ENCODE results near the gene RAD51B.

RAD51B gene

DNA sequence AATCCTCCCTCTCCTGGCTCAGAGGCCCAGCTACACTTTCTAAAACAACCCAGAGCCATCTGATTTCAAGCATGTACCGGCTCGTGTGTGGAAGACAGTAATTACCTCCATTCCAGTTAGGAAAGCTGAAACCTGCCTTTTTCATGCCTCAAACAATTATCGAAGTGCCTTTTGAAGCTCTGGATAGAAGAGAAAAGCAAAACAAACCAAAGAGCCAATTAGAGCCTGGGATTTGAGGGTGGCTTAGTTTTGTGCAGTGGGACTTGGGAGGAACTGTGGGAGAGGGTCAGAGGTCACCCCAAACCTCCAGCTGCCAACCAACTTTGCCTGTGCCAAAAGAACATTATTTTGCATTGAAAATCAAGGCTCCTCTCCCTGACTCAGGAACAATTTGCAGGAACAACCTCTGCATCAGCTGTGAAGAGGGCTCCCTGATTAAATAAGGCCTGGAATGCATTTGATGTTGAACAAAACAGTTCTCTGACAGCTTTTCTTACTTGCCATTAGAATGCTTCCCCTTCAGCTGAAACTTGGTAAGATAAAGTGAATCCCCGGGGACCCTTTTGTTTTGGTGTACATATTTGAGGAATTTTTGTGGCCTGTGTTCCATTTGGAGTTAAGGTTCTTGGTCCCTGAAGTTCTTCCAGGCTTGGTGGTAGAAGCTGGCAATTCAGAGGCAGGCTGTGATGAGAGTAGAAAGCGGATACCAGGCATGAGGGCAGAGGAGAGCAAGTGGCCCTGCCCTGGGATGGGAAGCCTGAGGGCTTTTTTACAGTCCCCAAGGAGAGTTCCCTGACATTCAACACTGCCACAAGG is 703.1 kb downstream of the RAD51B start:
- no peak for DNase-seq

DNA sequence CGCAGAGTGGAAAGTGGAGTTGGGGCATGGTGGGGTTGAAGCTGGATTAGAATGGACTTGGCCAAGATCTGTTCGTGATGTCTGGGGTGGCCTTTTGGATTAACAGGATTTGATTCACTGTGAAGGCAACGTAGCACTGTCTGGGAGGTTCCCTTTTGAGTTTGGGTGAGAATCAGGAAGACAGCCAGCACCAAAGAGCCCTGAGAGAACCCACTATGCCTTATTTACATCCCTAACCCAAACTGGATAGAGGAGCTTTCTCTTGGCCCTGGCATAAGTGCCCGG is 703.7 kb downstream of the RAD51B start:
- no peak for DNase-seq

DNA sequence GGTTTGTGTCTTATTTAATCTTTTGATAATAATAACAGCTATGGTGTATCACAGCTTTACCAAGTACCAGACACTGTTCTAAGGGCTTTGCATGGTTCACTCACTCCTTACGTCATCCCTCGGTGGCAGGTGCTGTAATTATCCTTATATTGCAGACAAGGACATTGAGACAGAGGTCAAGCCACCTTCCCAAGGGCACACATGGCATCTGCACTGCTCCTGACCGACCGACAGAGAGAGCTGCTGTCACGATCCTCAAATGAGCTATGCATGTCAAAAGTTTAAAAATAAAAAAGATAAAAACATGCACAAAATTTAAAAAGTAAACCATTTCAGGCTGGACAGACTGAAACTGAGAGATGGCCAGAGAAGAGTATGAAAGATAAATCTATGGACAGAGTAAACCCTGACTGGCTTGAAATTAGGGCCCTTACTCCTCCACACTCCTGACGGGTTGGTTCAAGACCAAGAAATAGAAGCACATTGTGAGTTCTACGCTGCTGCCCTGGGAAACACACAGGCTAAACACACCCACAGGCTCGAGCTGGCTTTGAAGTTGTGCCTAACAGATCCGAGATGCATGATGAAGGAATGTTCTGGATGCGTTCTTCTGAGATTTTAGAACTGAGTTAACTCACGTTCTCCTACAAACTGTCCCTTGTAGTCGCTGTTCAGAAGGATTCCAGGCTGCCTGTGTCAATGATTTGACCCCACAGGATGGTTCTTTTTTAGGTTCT is 704.6 kb downstream of the RAD51B start:
- no peak for DNase-seq

DNA sequence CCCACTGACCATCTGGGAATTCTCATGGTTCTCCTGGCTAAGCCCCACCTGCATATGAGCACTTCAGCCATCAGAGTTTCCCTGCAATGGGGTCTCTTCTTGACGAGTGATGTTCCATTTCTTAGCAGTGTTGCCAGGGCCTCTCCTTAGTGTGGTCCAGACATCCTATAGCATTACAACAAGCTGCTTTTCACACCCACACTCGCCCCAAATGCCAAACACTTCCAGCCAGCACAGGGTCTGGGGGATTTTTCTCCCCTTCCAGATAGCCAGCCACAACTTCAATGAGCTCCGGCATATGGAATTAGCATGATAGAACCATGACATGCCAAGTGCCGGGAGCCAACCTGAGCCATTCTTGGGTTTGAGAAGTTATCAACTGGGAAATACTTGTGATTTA is 705.9 kb downstream of the RAD51B start:
- no peak for DNase-seq

DNA sequence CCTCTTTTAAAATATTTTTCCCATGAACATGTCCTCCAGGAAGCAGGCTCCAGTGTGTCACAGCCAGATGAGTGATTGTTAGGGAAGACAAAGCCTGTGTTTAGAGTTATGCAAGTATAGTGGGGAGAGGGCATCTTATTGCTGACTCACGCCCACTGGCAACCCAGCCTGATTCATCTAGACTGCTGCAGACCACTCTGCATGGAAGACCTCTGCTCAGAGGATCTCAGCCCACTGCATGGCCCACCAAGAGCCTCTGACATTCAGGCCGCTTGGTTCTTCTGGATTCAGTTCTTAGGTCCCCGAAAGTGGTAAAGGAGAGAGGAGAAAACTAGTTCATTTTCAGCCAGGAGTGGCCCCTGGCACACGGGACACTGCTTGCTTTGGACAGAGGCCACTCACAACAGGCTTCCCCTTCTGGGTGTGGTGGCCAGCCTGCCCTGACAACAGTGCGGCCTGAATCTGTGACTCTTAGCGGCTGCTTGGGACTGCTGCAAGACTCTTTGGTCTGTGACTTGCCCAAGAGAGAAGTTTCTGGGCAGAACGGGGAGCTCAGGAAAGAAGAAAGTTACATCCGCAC is 707.0 kb downstream of the RAD51B start:
- no peak for DNase-seq

DNA sequence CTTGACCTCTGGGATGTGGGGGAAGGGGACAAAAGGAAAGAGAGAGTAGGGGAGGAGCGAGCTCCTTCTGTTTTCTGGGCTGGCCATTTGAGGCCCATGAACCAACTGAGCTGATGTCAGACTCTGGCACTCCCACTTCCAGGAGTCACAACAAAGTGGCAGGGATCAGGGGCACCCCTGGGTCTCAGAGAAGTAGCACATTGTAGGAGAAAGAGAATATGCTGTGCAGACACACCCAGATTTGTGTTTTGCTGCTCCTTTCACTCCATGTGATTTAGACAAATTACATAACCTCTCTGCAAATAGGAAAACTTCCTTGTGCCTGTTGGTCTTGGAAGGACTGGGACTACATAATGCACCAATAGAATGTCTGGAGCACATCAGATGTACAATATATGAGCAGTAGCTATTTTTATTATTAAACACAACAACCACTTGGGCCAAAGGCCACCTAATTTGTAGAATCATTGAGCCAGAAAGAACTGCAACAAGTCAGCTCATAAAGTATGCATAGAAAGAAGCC is 707.8 kb downstream of the RAD51B start:
- DNase-seq, result no peak

DNA sequence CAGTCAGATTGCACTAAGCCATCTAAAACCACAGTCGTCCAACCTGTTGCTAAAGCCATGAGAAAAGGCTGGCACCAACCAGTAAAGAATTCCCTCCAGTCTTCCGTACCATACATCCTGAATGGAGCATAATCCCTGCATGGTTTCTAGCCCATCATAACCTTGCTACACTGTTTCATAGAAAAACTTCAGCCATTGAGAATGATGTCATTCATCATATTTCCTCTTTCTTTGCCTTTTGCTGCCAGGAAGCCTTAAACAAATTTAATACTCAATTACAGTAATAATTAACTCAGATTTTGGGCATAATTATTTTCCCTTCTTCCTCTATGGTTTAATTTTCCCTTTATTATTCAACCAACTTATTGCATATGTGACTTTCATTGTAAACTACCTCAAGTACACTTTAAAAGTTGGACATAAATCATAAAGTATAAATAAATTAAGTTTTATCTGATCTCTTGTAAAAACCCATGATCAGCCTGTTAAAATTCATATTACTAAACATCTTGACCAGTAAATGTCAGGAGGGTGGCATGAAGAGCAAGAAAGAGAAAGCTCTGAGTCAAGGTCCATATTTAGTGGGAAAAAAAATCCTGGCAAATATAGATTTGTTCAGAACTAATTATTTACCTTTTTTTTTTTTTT is 708.6 kb downstream of the RAD51B start:
- no peak for DNase-seq

DNA sequence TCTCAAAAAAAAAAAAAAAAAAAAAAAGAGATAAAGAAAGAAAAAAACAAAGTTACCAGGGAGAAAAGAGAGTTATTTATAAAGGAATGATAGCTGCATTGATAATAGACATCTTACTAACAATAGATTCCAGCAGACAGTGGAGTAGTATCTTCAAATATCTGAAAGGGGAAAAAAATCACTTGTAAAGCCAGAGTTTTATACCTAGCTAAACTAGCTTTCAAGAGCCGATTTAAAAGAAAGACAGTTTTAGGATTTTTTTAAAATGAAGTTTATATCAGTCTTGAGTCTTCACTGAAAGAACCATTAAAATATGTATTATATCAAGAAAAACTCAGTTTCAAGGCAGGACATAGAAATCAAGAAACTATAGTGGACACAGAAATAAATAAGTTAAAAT is 710.9 kb downstream of the RAD51B start:
- no peak for DNase-seq

DNA sequence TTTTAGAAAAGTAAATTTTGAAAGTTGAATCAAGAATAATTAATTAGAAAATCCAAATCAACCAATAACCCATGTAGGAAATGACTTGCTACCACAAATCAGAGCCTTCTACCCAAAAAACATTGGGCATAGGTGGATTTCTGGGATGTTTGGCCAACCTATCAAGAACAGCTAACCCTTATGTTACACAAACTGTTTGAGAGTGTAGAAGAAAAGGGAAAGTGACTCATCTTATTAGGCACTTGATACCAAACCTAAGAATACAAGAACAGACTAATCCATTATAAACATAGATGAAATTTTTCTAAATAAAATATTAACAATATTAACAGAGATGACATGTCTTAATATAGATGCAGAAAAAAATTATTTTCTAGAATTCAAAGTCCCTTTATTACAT is 712.9 kb downstream of the RAD51B start:
- DNase-seq, result no peak

DNA sequence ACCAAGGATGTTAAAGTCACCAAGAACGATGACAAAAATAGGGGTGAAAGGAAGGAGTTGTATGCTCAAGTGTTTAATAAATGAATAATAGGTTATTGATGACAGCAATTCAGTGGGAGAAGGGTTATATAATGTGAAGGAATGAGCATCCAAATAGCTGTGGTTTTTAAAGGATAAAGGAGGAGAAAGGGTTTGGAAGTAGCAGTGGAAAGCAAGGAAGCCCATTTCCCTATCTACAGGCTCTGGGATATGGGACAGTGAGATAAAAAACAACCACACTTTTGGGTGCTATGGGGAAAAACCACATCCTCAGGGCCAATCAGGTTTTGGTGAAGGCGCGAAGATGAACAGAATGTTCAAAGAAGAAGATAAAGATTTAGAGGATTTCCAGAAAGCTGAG is 714.7 kb downstream of the RAD51B start:
- no peak for DNase-seq

DNA sequence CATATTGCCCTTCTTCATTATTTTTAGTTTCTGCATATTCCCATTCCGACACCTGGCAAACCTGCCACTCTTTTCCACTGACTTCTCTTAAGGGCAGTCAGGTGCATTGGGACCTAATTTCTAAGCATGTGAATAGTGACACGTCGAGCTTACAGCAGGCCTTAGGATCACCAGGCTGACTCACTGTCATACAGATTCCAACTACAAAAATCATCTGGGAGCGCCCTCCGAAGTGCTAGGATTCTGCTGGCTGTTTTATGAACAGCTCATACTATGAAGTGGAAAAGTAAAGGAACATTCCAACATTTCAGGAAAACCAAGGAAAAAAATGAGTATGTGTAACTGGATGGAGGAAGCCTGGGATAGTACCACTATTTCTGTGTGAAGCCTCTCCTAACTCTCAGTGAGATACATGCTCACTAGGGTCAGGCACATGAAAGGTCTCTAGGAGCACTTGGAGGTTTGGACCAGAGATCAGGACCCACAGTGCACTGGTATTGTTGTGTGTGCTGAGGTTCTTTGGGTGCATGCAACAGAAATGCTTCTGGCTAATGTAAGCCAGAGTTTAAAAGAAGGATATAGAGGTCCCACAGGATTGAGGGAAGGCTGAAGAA is 715.9 kb downstream of the RAD51B start:
- no peak for DNase-seq

DNA sequence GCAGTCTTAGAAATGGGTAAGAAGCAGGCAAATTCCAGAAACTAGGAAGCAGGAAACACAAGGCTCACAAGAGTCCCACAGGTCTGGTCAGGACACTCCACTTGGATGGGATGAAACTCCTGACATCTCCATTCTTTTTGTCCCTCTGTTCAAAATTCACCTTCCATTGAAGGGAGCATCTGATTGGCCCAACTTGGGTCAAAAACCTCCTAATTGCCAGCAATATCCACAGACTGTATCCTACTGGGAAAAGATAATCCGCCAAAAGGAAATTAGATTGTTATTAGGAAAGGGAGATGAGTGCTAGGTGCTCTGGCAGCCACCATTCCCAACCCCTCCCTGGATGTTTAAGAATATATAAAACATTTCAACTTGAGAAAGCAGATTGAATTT is 716.4 kb downstream of the RAD51B start:
- DNase-seq, result no peak

DNA sequence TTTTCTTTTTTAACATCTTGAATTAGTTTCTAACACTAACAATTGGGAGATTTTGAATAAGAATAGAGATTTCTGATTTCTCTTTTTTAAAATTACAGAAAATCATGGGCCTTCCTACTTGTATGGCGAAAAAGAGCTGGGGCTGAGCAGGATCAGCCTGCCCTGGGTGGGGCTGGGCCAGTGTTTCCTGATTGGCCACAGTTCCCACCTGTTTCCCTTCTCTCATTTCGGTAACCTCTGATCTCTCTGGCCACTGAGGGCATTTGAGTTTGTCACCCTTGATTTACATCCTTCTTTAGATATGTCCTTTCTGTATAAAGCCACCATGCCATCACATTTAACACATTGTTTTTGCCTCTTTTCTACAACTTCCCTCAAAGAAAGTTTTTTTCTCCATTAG is 719.1 kb downstream of the RAD51B start:
- DNase-seq, result no peak

DNA sequence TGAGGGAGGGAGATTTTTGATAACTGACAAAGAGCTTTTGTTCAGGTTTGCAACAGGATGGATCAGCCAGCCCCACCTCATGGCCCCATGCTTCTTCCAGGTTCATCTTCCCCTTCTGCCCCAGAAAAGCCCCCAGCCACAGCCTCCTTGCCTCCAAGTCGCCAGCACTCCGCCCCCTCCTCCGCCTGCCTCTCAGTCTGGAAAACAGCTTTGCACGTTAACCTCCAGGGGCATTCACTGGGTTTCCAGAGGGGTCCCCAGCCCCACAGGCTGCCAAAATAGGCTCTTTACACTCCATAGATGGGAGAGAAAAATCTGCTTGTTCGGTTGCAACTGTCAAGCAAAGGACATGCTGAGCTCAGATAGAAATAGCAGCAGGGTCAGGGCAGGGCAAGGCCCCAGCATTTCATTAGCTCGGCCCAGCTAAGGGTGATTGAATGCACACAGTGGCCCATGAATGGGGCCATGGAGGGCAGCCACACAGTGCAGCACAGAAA is 719.7 kb downstream of the RAD51B start:
- no peak for DNase-seq

DNA sequence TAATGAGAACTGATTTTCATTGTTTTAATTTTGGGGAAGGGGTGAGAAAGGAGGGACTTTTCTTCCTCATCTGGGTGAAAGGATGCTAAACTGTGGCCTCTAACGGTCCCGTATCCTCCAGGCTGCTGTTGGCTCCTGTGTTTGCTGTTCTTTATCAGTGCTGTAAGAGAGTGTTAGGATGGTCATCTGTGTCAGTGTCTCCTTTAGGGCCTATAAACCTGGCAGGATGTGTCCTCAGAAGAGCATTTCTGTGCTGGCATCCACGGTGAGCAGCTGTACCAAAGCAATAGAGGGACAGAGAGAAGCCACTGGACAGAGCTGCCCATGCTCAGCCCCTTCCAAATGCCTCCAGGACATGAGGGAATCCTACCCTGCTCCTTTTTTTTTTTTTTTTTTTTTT is 720.2 kb downstream of the RAD51B start:
- DNase-seq, result no peak

DNA sequence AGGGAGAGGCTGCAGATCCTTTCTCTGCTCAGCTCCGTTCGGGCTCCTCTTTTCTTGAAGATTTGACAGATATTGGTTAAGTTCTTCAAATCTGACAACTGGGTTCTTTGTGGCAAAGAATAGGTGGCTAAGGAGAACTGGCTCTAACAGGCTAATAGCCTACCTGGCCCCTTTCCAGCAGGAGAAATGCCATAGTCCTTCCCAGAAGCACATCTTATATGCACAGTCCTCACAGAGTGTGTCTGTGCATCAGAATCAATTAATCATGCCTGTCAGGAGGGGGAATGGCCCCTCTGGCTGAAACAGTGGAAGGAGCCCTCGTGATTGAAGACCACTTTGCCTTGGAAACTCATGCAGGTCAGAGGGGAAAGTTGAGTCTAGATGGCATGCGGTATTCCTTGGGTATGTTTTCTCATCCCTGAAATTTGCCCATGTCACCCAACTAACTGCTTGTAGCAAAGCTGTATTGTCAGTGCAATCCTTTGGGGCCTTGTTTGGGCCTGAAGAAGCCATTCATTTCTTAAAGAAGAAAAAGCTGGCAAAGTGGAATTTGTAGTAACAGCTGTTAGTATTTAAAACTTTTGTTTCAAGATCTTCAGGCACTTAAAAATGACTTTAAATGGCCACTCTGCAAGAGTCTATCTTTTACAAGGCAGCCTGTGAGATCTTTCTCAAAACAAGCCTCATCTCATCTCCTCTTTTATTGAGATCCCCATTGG is 721.8 kb downstream of the RAD51B start:
- DNase-seq, result no peak

DNA sequence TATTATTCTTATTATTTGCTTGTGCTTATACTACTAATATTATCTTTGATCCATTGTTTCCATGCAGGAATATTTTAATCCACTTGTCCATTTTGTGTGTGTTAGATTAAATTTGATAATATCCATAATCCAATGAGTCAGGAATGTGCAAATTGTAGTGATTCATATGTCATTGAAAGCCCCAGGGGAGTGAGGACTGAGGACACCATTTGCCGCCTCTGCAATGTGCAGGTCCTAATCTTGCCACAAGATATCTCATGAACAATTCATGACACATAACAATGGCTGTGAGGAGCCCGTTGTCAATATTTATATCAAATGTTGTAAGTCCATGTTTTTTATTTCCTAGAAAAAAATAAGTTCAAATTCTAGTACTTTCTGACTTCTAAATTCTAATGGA is 722.8 kb downstream of the RAD51B start:
- no peak for DNase-seq

DNA sequence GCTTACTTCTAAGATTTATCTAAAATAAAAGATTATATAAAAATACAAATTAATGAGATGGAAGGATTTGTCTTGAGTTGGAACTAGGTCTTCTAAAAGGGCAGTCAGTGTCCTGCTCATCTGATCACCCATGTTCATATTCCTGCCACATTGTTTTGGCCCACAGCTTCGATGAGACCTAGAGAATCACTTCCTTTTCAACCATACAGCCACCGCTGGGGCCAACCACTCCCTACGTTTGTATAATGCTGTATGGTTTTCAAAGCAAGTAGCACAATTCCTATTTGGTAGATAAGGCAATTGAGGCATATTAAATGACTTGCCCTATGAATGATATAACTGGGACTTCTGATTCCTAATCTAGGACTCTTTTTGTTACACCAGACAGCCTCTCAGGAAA is 723.9 kb downstream of the RAD51B start:
- DNase-seq, result no peak

DNA sequence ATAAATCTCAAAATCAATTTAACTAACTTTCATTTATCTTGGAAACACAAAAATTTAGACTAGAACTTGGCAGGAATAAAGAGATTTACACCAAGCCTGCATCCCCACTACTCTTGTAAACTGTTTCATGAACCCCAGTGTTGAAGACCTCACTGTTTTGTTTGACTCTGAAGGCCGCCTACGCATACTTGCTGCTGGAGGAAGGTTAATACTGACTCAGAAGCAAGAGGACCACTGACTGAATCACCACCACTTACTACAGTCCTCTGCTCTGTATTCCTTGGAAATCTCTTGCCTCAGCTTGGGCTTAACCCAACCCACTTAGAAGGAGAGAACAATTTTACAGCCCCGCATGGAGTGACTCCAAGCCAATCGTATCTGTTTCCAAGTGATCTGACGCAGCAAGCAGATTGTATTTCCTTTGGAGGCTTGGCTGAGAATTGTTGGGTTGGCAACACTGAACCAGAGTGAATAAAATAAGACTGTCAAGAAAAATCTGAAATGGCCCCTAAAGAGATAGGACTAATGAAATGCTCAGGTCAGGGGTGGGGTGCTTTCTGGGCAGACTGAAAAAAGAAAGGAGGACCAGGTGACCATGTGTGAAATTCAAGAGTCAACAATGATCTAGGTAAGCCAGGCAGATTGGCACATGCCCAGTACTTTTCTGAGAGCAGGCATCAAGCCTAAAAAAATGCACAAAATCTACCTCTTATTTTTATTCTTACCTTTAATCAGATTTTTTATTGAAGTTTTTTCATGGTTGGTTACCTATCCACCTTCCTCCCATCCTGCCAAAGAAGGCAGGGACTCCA is 724.7 kb downstream of the RAD51B start:
- DNase-seq, result no peak

DNA sequence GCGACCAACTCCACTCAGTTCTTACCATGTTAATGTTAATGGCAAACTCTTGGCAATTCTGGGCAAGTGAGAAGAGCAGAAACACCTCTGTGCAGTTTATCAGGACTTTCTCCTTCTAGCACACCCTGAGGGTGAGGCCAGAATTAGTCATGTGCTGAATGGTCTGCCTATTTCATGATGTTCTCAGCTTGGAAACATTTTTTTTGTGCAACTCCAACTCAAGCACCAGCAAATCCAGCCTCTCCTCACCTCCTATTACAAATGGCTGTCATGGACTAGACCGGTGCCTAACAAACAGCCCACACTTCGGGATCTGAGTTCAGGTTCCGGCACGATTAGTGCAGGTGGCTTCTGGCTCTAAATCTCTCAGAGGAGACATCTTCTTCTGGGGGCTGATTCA is 727.3 kb downstream of the RAD51B start:
- no peak for DNase-seq
